AG09319 (cell line): ENCODE data around the gene PTCH1.

Experiments used
- DNase-seq: peaks from one replicate; pipeline ENCODE4 v3.0.0-alpha.2; 2010; ENCODE audit warnings: low read depth; ENCODE audit errors: extremely low read depth
- TF ChIP-seq, protein P1 (sequence below): IDR thresholded peaks from 2 replicates; pipeline ENCODE4 v1.5.1; 2011; ENCODE audit warnings: low read depth, mild to moderate bottlenecking, inconsistent platforms, low read length, moderate library complexity

Gene PTCH1

DNA sequence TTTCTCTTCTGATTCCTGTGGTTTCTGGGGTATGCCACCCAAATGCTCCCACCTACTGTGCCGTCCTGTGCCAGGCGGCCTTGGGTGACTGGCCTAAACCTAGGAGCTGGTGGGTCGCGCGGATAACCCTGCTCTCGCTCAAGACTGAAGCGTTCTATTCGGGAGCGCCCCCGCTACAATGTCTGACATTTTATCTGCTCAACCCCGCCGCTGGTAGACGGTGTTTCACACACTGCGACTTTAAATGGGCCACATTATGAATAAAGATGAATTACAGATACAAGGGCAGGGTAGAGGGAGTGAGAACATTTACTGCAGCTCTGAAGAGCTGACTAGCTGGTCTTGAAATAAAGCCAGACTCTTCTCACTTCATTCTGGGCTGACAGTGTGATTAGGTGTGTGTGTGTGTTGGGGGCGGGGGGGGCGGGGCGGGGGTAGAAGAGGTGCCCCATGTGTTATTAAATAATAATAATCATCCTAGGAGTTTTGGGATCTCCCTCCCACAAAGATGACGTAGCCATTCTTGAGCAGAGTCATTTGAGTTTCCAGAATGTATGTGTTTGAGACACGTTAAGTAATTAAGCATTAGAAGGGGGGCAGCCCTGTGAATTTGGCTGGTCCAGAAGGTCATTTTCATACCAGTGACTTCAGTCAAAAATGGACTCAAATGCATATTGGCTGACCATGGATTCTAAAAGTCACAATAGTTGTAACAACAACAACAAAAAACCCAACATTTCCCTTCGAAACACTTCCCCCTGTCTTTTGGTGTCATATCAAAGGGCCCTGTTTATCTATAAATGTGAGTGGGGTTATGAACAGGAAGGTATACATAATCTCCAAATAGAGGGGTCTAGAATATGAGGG is 1.0 kb upstream of the PTCH1 start:
- TF ChIP-seq, protein P1, sequence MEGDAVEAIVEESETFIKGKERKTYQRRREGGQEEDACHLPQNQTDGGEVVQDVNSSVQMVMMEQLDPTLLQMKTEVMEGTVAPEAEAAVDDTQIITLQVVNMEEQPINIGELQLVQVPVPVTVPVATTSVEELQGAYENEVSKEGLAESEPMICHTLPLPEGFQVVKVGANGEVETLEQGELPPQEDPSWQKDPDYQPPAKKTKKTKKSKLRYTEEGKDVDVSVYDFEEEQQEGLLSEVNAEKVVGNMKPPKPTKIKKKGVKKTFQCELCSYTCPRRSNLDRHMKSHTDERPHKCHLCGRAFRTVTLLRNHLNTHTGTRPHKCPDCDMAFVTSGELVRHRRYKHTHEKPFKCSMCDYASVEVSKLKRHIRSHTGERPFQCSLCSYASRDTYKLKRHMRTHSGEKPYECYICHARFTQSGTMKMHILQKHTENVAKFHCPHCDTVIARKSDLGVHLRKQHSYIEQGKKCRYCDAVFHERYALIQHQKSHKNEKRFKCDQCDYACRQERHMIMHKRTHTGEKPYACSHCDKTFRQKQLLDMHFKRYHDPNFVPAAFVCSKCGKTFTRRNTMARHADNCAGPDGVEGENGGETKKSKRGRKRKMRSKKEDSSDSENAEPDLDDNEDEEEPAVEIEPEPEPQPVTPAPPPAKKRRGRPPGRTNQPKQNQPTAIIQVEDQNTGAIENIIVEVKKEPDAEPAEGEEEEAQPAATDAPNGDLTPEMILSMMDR: no peak
- no peak for DNase-seq

DNA sequence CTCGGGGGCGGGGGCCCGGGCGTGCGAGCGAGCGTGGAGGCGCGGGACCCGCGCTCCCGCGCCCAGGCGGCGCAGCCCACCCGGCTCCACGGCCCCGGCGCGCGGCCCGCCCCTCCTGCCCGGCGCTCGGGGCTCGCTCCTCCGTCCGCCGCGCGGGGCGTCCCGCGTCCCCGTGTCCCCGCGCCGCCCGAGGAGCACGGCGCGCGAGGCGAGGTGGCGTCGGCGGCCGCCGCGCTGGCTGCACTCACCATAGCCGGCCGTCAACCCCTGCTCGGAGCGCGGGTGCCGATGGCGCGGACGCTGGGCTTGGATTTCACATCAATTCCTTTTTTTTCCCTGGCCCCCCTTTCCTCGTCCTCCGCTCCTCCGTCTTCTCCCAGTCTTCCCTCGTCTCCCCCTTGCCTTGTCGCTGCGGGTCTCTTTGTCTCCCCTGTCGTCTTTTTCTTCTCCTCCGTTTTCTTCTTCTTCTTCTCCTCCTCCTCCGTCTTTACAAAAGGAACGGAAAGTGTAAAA is 494 bp downstream of the PTCH1 start:
- TF ChIP-seq, protein P1: no peak
- no peak for DNase-seq

DNA sequence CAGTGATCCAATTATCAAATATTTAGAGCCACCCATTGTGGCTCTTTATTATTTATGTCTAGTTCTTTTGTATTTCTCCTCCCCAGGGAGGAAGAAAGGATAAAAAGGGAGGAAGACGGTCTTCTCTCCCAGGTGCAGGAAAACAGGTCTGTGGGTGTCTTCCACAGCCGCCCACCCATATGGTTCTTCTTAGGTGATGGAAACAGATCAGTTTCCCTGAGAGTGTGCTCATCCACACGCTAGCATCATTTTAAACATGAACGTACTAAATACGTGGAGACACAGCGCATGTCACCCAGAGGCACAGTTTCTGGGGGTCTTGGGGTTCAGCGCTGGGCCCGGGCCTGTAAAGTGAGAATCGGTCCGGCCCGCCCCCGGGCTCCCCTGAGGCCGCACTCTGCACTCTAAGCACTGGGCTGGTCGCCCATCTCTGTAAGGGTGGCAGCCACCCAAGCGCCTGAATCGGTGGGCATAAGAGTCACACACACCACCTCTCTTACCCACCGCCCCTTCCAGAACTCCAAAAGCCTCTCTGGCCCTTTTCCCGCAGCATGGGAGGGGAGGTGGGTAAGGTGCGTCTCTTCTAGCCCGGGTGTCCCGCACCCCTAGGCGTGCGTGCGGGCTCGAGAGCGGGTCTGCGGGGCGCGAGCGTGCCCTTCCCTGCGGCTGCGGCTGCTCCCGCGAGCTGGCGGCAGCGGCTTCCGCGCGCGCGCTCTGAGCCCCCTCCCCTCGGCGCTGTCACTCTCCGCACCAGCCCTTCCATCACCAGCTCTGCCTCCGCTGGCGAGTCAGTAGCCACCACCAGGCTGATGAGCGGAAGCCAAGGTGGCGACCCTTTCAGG is 1.3 kb downstream of the PTCH1 start:
- DNase-seq: no peak
- TF ChIP-seq, protein P1: no peak; the same call in 1 of the 2 replicates

- TF ChIP-seq, protein P1: no peak
- no peak for DNase-seq
Observed at GRCh38 chr9:95514342-95514741, 2.4 kb downstream of the PTCH1 start.

DNA sequence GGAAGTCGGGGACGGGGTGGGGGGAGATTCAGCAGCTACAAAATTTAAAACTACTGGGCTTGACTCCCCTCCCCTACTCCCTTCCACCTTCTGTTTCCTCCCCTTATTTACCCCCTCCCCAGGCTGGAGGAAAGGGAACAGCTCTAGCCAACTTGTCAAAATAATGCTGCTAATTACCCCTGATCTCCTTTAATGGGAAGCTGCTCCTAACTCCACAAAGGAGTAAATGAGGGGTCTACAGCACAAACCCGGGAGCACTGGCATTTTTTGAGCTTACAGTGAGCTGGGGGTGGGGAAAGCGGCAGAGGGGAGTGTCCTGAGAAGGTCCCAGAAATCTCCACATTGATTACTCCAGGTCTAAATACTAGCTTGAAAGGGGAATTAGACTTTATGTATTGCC is 3.1 kb downstream of the PTCH1 start:
- DNase-seq: no peak
- TF ChIP-seq, protein P1: no peak

DNA sequence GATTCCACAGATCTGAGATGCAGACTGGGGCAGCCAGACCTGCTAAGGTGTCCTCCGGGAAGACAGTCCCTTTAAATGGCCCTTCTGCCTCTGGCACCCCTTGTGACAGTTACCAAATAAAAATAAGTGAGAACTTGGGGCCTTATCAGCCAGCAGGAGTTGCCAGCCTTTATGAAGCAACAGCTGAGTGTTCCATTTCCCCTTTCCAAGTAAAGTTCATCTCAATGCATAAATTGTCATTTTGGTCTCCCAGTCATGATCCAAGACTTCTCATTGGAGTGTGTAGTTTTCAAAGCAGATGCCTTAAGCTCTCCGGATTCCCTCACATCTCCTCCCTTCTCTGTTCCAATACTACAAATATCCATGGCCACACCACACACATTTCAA is 4.1 kb downstream of the PTCH1 start:
- no peak for DNase-seq
- TF ChIP-seq, protein P1: no peak
